Muscle of leg (tissue), 11 donors: ENCODE measurements around the gene CHURC1. TPM values are rescaled to one million over a fixed set of nuclear protein-coding genes. Genes with fewer than 3 reads are reported as not detected.

Experiments
- DNase-seq: peaks from one replicate; pipeline ENCODE4 v3.0.0; 2013
- H3K27ac ChIP-seq: one replicate; pipeline ENCODE4 v1.5.1; 2013; ENCODE audit warnings: mild to moderate bottlenecking, low read length, control low read depth
- H3K27me3 ChIP-seq: one replicate; pipeline ENCODE4 v1.6.1; 2013; ENCODE audit warnings: low read length; ENCODE audit not compliant: control insufficient read depth, insufficient read depth
- H3K36me3 ChIP-seq: one replicate; pipeline ENCODE4 v1.6.1; 2013; ENCODE audit warnings: low read length; ENCODE audit not compliant: control insufficient read depth, insufficient read depth
- H3K4me1 ChIP-seq: one replicate; pipeline ENCODE4 v1.6.1; 2013; ENCODE audit warnings: low read length; ENCODE audit not compliant: control insufficient read depth, insufficient read depth
- H3K4me3 ChIP-seq: one replicate; pipeline ENCODE4 v1.5.1; 2013; ENCODE audit warnings: low read length, control low read depth
- H3K9me3 ChIP-seq: replicated peaks from 2 replicates; pipeline ENCODE4 v1.6.1; 2013; ENCODE audit warnings: low read depth, low read length; ENCODE audit not compliant: control insufficient read depth
- WGBS: methylation state at CpG from one replicate; pipeline ENCODE4 v1.1.5; 2013; ENCODE audit warnings: missing lambda C conversion rate; ENCODE audit not compliant: insufficient coverage; 5-methylcytosine and 5-hydroxymethylcytosine counted together
- polyA plus RNA-seq, 8 donors: library from polyadenylated mRNA; unstranded; fragments of 120-200 nt; gene quantifications; one replicate each; pipeline versions ENCODE4 v1.2.1 to v1.2.3, GENCODE V29; 2013; ENCODE audit warnings: inconsistent platforms in 1 of 8, low replicate concordance in 1 of 8; ENCODE audit not compliant: insufficient read length in 8 of 8, insufficient read depth in 1 of 8
- total RNA-seq: library from RNA; stranded (reverse); fragments of 120-200 nt; gene quantifications from one replicate; pipeline ENCODE4 v1.2.4, GENCODE V29; 2013

Gene CHURC1
- total and polyA plus RNA-seq, 9 donors, result 37.7 to 46.7 (median 40.1) TPM

DNA sequence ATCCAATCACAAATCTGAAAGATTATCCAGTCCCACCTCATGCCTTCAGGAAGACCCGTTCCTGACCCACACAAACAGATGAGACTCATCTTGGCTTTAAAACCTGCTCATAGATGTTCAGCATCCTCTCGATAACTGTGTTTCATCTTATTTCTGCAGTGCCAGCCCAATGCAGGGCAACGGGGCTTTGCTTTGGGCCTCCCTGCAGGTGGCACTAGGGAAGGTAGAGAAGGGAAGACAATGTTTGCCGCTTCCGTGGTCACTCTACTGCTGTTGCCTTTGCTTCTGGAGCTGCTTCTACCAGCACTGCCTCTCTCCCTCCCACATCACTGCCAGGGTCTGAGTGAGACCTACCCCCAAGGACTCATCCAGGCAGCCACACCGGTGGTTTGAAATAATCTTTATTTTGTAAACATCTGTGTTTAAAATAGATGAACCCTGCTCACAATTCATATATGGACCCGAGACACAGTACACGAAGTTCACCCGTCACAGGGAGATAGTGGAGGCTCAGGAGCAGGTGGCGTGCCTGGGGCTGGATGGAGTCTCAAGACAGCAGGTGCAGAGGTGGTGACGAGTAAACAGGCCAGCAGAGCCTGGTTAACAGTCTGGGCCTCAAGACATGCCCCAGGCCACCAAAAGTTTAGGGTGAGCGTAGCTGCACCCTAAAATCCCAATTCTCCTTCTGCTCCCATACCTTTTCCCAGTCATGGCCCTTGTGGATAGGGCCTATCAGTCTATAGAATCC is 31.4 kb downstream of the CHURC1 start:
- no peak for DNase-seq

DNA sequence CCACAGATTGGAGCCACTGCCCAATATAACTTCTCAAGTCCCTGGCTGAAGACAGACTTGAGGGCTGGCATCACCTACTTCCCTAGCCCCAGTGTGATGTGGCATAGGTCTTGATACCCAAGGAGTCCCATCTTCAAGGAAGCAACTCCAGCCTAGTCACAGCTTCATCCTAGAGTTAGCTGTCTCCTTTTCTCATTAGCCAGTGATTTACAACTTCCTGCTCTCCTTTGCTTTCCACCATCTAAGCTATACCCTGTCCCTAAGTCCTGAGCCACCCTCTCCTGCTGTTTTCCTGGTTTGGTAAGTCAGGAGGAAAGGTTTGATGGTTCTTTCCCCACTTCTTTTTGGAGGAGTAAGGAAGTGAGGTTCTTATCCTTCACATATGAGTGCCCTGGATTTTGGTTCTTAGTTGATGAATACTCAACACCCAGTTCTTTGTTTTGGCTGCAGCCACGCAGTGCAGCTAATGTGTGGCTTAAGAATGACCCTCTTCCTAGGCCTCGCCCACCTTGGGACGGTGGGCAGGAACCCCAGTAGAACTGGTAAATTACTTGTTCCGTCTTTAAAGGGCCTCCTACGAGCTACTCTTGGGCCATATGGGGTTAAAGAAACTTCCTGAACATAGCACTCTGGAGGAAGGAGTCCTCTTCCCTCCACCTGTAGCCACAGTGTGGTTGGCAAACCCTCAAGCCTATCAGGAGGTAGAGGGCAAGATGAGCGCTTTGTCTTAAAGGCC is 32.2 kb downstream of the CHURC1 start:
- no peak for DNase-seq
- H3K4me1 ChIP-seq, result peaks cover 15% of the 10 kb centered on the region
- peaks cover 38% of the 10 kb centered on the region for H3K36me3 ChIP-seq

More for the DNA sequence above, 31.4 kb downstream of the CHURC1 start:
- Histone ChIP-seq H3K4me1 (peaks cover 15% of the 10 kb centered on the region), H3K4me3 (no peak overlapping the region), H3K27ac (no peak overlapping the region), H3K36me3 (peaks cover 31% of the 10 kb centered on the region), H3K9me3 (no peaks in the 10 kb centered on the region), H3K27me3 (no peaks in the 10 kb centered on the region)
- 92% methylated on average over 7 of the region's 12 CpGs for WGBS

DNA sequence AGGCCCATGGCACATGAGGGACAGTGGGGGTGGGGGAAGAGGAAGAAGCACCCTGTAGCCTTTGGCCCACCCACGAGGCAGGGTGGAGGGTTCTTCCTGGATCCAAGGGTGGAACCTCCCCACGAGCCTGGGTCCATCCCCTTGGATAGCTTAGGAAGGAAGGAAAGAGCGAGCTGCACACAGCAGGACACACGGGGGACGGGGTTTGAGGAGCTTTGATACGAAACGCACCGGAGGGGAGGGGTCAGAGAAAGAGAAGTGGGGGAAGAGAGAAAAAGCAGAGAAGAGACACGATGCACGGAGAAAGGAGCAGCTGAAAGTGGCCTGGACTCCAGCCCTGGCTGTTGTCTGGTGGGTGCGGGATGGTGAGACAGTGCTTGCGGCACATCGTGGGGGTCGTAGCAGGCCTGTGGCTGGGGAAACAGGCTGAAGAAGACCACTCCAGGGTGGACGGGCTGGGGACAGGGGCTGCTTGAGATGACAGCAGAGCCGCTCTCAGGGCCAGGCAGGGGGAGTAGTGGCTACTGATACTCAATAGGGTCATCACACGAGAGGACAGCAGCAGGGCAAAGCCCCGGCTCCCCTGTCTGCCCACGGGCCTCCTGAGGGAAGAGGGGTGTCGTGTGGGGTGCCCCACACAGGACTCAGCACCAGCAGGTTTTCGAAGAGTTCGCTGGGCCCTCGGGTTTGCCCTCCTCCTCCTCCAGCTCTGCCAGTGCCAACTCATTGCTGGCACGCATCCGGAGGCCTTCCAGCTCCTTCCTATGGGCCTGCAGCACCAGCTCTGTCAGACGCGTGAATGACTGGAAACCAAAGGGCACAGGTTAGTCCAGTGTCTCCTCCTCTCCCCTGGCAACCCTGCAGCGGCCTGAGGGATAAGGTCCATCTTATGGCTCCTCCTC is 33.7 kb downstream of the CHURC1 start:
- no peak overlapping the region for H3K27ac ChIP-seq
- DNase-seq, result no peak
- no peaks in the 10 kb centered on the region for H3K9me3 ChIP-seq
- H3K27me3 ChIP-seq, result no peaks in the 10 kb centered on the region
- H3K4me1 ChIP-seq, result peaks cover 16% of the 10 kb centered on the region
- no peak overlapping the region for H3K4me3 ChIP-seq
- 88% methylated on average over 27 of the region's 28 CpGs for WGBS
- H3K36me3 ChIP-seq, result peaks cover 45% of the 10 kb centered on the region

More for the DNA sequence above, 32.2 kb downstream of the CHURC1 start:
- Histone ChIP-seq H3K27ac (no peak overlapping the region), H3K9me3 (no peaks in the 10 kb centered on the region), H3K27me3 (no peaks in the 10 kb centered on the region), H3K4me3 (no peak overlapping the region)
- 90% methylated on average over 4 of the region's 6 CpGs for WGBS

DNA sequence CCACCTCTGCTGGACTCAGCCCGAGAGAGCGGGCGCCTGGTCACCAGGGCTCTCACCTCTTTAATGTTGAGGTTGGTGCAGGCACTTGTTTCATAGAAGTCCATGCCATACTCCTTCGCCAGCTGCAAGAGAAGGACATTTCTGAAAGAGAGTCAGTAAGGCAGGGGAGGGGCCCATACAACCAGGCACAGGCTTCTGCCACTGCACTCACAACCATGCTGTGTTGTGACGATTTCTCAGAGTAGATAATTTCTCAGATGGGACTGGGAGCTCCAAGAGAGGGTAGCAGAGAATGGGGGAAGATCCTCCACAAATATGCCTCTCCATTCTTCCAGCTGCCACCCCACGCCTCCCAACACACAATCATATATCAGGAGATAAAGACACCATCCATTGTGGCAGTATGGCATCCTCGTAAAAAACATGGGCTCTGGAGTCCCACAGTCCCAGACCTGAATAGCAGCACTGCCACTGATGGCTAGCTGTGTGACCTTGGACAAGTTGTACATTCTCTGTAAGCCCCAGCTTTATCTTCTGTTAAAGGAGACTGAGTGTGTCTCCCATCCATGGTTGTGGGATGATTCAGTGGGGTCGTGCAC is 34.5 kb downstream of the CHURC1 start:
- Histone ChIP-seq H3K27ac (no peak overlapping the region), H3K9me3 (no peaks in the 10 kb centered on the region), H3K4me3 (no peak overlapping the region), H3K36me3 (peaks cover 44% of the 10 kb centered on the region), H3K27me3 (no peaks in the 10 kb centered on the region), H3K4me1 (peaks cover 14% of the 10 kb centered on the region)
- WGBS, result 93% methylated on average over 3 of the region's 8 CpGs
- no peak for DNase-seq

DNA sequence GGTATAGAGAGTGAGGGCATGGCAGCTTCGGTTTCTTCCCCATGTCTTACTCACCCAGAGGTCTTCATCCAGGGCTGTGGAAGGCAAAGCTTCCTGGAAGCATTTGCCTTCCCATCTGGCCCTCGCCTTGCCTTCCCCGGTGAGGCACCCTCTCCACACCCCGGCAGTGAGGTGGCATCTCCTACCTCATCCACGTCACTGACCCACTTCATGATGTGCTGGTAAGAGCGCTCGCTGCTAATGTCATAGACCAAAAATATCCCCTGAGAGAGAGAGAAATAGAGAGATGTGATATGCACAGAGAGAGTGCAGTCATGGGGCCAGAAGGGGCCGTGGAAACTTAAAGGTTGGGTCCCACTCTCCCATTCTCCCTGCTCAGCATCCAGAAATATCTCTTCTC is 36.6 kb downstream of the CHURC1 start:
- WGBS, result 93% methylated on average over 2 of the region's 8 CpGs
- H3K27ac ChIP-seq, result no peak overlapping the region
- no peaks in the 10 kb centered on the region for H3K9me3 ChIP-seq
- no peaks in the 10 kb centered on the region for H3K27me3 ChIP-seq
- peaks cover 4% of the 10 kb centered on the region for H3K4me1 ChIP-seq
- H3K36me3 ChIP-seq, result peaks cover 44% of the 10 kb centered on the region
- no peak overlapping the region for H3K4me3 ChIP-seq
- DNase-seq, result no peak

DNA sequence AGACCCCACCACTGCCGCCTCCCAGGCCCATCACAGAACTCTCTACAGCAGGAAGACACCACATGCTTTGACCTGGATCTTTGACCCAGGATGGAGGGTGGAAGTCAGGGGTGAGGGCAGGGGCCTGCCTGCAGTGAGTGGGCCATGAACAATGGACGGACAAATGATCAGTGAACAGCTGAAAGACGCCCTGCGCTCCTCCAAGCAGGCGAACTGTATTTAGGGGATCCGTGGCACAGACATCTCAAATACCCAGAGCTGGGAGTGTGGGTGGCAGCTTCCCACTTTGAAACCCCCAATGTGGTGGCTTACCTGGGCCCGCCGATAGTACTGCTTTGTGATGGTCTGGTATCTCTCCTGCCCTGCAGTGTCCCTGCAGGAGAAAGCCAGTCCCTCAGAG is 37.0 kb downstream of the CHURC1 start:
- Histone ChIP-seq H3K4me3 (no peak overlapping the region), H3K4me1 (peaks cover 4% of the 10 kb centered on the region), H3K9me3 (no peaks in the 10 kb centered on the region), H3K27ac (no peak overlapping the region), H3K27me3 (no peaks in the 10 kb centered on the region), H3K36me3 (peaks cover 44% of the 10 kb centered on the region)
- 90% methylated on average over 7 of the region's 8 CpGs for WGBS
- no peak for DNase-seq

DNA sequence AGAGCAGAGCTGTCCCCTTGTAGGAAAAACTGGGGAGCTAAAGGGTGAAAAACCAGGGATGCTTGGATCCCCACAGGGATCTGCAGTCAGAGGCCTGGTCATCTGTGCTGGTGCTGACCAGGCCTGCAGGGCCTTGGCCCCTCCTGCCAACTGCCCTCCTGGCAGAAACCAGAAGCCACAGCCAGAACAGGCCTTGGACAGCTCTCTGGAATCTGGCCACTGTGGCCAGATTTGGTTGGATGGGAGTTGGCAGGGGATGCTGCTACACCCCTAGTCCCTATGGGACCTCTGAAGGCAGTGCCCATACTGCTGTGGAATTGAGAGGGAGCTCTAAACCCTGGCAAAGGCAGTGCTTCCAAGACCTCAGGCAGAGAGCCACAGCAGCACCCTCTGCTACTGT is 37.5 kb downstream of the CHURC1 start:
- H3K4me1 ChIP-seq, result peaks cover 4% of the 10 kb centered on the region

DNA sequence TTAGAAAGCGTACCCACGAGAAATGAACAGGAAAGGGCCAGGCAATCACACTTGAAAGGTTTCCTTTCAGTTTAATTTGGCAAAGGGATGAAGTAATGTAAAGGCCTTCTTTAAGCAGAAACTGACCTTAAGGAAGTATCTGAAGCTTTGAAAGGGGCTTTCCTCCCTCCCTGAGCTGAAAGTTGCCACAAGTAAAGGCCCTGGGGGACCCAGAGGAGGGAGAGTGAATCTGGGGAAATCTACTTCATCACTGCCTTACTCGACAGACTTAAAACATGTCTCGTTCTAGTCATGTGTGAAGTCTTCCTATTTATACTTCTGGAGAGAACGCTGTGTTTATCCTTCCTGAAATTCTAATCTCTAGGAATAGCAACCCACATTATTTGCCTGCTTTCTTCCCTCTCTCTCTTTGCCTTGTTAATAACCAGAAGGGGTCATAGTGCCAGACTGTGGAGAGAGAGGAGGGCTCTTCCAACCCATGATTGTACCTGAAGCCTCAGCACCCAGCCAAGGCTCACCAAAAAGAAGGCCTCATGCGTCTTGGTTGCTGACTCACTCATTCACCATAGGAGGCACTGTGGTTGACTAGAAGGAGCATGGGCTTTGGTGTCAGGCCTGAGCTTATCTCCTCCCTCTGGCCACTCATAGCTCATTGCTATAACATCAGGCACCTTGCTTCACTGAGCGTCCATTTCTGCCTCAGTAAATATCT is 38.5 kb downstream of the CHURC1 start:
- 100% methylated on average over 1 of the region's 7 CpGs for WGBS
- Histone ChIP-seq H3K4me1 (peaks cover 4% of the 10 kb centered on the region), H3K4me3 (no peak overlapping the region), H3K9me3 (no peaks in the 10 kb centered on the region), H3K36me3 (peaks cover 41% of the 10 kb centered on the region), H3K27ac (no peak overlapping the region), H3K27me3 (no peaks in the 10 kb centered on the region)
- no peak for DNase-seq

More for the DNA sequence above, 37.5 kb downstream of the CHURC1 start:
- no peaks in the 10 kb centered on the region for H3K9me3 ChIP-seq
- H3K4me3 ChIP-seq, result no peak overlapping the region
- H3K36me3 ChIP-seq, result peaks cover 47% of the 10 kb centered on the region
- DNase-seq, result no peak
- H3K27me3 ChIP-seq, result no peaks in the 10 kb centered on the region
- H3K27ac ChIP-seq, result no peak overlapping the region

DNA sequence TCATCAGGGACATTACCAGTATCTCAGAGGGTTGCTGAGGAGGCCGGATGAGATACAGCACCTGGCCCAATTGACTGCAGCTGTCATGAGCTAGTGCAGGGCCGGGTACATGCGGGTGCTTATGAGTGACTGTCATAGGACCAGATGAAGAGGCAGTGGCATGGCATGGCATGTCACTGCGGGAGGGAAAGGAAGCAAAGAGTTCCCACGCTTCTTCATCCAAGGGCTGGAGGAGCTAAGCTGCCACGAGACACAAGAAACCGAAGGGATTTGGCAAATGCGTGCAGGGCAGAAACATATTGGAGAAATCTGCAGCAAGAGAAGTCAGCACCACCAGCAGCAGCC is 39.0 kb downstream of the CHURC1 start:
- Histone ChIP-seq H3K27ac (no peak overlapping the region), H3K4me1 (peaks cover 4% of the 10 kb centered on the region), H3K9me3 (no peaks in the 10 kb centered on the region), H3K27me3 (no peaks in the 10 kb centered on the region), H3K36me3 (peaks cover 36% of the 10 kb centered on the region), H3K4me3 (no peak overlapping the region)
- no peak for DNase-seq
- 90% methylated on average over 8 of the region's 8 CpGs for WGBS
